ENCODE measurements around the gene PCDHGC3.

The PCDHGC3 gene

DNA sequence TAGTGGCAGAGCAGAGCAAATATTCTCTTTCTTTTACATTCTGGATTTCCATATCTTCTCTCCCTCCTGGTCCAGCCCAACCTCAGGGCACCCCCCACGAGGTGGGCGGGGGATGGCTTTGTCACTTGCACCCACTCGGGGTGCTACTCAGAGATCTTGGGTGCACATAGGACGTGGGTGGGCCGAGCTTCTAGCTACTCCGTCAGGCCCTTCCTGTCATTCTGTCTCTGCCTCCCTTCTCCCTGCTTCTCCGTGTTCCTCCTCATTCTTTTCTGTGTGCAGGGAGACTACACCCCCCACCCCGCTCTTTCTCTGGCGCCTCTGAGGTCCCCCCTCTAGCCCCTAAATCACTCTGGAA is 32.7 kb downstream of the PCDHGC3 start:
- Histone ChIP-seq H3K27me3 (ENCODE audit: control insufficient read depth, insufficient read depth, low read length, poor library complexity, severe bottlenecking) (no peaks in the 10 kb centered on the region), H3K4me3 (ENCODE audit: insufficient read depth, low read depth, low read length) (no peak overlapping the region), H3K9me3 (ENCODE audit: control insufficient read depth, low read length) (no peaks in the 10 kb centered on the region), H3K27ac (ENCODE audit: insufficient read depth, low read depth, low read length, poor library complexity, severe bottlenecking) (peak overlapping the region; percentile 80), H3K4me1 (ENCODE audit: control insufficient read depth, insufficient read depth, low read length) (peaks cover 36% of the 10 kb centered on the region), H3K36me3 (ENCODE audit: control insufficient read depth, insufficient read depth, low read length) (peaks cover 35% of the 10 kb centered on the region)
- 13 to 14% methylated on average over 9 of the region's 9 CpGs for WGBS, 2 experiments

DNA sequence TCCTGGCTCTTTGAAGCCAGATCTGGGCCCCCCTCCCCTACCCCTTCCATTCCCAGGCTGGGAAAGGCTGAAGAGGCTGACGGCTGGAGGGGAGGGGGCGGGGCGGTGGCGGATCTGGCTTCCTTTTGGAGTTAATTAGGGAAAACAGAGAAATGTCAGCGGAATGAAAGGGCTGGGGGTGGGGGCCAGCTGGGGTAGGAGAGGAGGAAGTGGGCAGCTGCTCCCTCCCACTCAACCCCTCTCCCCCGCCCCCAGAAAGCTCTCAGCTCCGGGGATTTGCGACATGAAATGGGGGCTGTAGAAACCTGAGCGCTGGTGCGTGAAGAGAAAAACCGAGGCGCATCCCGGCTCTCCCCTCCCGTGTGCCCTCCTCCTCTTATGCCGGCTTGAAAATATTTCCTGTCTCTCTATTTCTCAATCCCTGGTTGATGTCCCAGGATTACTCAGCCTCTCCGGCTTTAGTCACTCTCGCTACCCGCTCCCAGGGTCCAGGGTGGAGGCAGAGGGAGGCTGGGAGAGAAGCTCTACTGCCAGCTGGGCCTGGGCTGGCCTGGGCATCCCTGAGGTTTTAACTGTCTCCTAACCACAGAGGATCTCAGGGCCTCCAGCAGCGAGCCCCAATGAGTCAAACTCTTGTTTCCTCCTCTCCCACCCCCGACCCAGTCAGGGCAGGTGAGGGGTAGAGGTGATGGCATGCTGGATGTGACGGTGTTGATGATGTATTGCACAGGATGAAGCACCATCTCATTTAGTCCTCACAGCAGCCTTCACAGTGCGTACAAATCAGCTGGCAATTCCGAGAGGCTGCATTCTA is 33.2 kb downstream of the PCDHGC3 start:
- no peaks in the 10 kb centered on the region for H3K9me3 ChIP-seq (ENCODE audit: control insufficient read depth, low read length)
- peak overlapping the region; percentile 1 for H3K4me3 ChIP-seq (ENCODE audit: insufficient read depth, low read depth, low read length)
- no peaks in the 10 kb centered on the region for H3K27me3 ChIP-seq (ENCODE audit: control insufficient read depth, insufficient read depth, low read length, poor library complexity, severe bottlenecking)
- H3K4me1 ChIP-seq (ENCODE audit: control insufficient read depth, insufficient read depth, low read length) = peaks cover 37% of the 10 kb centered on the region
- peaks cover 35% of the 10 kb centered on the region for H3K36me3 ChIP-seq (ENCODE audit: control insufficient read depth, insufficient read depth, low read length)
- 16% methylated on average over 17 to 21 of the region's 23 CpGs for WGBS, 2 experiments
- peak overlapping the region; percentile 80 for H3K27ac ChIP-seq (ENCODE audit: insufficient read depth, low read depth, low read length, poor library complexity, severe bottlenecking)

DNA sequence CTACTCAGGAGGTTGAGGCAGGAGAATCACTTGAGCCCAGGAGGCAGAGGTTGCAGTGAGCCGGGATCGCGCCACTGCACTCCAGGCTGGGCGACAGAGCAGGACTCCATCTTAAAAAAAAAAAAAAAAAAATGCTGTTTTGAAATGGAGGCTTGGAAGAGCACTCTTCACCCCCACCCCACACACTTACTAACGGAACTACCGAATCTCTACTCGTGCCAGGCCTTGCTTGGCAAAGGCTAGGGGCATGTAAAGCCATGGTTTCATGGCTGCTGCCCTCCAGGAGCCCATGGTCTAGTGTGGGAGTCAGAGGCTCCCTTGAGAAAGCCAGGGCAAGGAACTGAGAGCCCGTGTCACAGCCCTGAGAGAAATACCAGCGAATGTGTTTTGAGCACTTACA is 34.4 kb downstream of the PCDHGC3 start:
- no peak overlapping the region for H3K4me3 ChIP-seq (ENCODE audit: insufficient read depth, low read depth, low read length)
- WGBS, 2 experiments = 94 to 96% methylated on average over 9 of the region's 9 CpGs
- H3K27ac ChIP-seq (ENCODE audit: insufficient read depth, low read depth, low read length, poor library complexity, severe bottlenecking) = no peak overlapping the region
- no peaks in the 10 kb centered on the region for H3K27me3 ChIP-seq (ENCODE audit: control insufficient read depth, insufficient read depth, low read length, poor library complexity, severe bottlenecking)
- H3K9me3 ChIP-seq (ENCODE audit: control insufficient read depth, low read length) = no peaks in the 10 kb centered on the region
- H3K4me1 ChIP-seq (ENCODE audit: control insufficient read depth, insufficient read depth, low read length) = peaks cover 49% of the 10 kb centered on the region
- peaks cover 31% of the 10 kb centered on the region for H3K36me3 ChIP-seq (ENCODE audit: control insufficient read depth, insufficient read depth, low read length)

DNA sequence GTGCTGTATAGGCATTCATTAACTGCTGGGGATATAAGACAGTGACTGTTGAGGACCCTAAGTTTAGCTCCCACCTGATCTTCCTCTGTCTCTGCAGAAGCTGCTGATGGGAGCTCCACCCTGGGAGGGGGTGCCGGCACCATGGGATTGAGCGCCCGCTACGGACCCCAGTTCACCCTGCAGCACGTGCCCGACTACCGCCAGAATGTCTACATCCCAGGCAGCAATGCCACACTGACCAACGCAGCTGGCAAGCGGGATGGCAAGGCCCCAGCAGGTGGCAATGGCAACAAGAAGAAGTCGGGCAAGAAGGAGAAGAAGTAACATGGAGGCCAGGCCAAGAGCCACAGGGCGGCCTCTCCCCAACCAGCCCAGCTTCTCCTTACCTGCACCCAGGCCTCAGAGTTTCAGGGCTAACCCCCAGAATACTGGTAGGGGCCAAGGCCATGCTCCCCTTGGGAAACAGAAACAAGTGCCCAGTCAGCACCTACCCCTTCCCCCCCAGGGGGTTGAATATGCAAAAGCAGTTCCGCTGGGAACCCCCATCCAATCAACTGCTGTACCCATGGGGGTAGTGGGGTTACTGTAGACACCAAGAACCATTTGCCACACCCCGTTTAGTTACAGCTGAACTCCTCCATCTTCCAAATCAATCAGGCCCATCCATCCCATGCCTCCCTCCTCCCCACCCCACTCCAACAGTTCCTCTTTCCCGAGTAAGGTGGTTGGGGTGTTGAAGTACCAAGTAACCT is 35.3 kb downstream of the PCDHGC3 start:
- Histone ChIP-seq H3K36me3 (ENCODE audit: control insufficient read depth, insufficient read depth, low read length) (peaks cover 28% of the 10 kb centered on the region), H3K9me3 (ENCODE audit: control insufficient read depth, low read length) (no peaks in the 10 kb centered on the region), H3K27ac (ENCODE audit: insufficient read depth, low read depth, low read length, poor library complexity, severe bottlenecking) (no peak overlapping the region), H3K4me1 (ENCODE audit: control insufficient read depth, insufficient read depth, low read length) (peaks cover 57% of the 10 kb centered on the region), H3K4me3 (ENCODE audit: insufficient read depth, low read depth, low read length) (no peak overlapping the region), H3K27me3 (ENCODE audit: control insufficient read depth, insufficient read depth, low read length, poor library complexity, severe bottlenecking) (no peaks in the 10 kb centered on the region)
- 92% methylated on average over 14 of the region's 14 CpGs for WGBS, 2 experiments

DNA sequence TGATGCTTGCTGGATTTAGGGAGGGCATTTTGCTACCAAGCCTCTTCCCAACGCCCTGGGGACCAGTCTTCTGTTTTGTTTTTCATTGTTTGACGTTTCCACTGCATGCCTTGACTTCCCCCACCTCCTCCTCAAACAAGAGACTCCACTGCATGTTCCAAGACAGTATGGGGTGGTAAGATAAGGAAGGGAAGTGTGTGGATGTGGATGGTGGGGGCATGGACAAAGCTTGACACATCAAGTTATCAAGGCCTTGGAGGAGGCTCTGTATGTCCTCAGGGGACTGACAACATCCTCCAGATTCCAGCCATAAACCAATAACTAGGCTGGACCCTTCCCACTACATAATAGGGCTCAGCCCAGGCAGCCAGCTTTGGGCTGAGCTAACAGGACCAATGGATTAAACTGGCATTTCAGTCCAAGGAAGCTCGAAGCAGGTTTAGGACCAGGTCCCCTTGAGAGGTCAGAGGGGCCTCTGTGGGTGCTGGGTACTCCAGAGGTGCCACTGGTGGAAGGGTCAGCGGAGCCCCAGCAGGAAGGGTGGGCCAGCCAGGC is 36.1 kb downstream of the PCDHGC3 start:
- H3K9me3 ChIP-seq (ENCODE audit: control insufficient read depth, low read length) = no peaks in the 10 kb centered on the region
- 88 to 94% methylated on average over 3 to 4 of the region's 4 CpGs for WGBS, 2 experiments
- peaks cover 62% of the 10 kb centered on the region for H3K4me1 ChIP-seq (ENCODE audit: control insufficient read depth, insufficient read depth, low read length)
- H3K27me3 ChIP-seq (ENCODE audit: control insufficient read depth, insufficient read depth, low read length, poor library complexity, severe bottlenecking) = no peaks in the 10 kb centered on the region
- peak overlapping the region; percentile 26 for H3K27ac ChIP-seq (ENCODE audit: insufficient read depth, low read depth, low read length, poor library complexity, severe bottlenecking)
- H3K4me3 ChIP-seq (ENCODE audit: insufficient read depth, low read depth, low read length) = peak overlapping the region; percentile 6
- peaks cover 28% of the 10 kb centered on the region for H3K36me3 ChIP-seq (ENCODE audit: control insufficient read depth, insufficient read depth, low read length)

DNA sequence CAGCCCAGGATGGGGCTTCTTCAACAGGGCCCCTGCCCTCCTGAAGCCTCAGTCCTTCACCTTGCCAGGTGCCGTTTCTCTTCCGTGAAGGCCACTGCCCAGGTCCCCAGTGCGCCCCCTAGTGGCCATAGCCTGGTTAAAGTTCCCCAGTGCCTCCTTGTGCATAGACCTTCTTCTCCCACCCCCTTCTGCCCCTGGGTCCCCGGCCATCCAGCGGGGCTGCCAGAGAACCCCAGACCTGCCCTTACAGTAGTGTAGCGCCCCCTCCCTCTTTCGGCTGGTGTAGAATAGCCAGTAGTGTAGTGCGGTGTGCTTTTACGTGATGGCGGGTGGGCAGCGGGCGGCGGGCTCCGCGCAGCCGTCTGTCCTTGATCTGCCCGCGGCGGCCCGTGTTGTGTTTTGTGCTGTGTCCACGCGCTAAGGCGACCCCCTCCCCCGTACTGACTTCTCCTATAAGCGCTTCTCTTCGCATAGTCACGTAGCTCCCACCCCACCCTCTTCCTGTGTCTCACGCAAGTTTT is 36.7 kb downstream of the PCDHGC3 start:
- 23 to 34% methylated on average over 27 to 28 of the region's 28 CpGs for WGBS, 2 experiments
- H3K36me3 ChIP-seq (ENCODE audit: control insufficient read depth, insufficient read depth, low read length) = peaks cover 28% of the 10 kb centered on the region

DNA sequence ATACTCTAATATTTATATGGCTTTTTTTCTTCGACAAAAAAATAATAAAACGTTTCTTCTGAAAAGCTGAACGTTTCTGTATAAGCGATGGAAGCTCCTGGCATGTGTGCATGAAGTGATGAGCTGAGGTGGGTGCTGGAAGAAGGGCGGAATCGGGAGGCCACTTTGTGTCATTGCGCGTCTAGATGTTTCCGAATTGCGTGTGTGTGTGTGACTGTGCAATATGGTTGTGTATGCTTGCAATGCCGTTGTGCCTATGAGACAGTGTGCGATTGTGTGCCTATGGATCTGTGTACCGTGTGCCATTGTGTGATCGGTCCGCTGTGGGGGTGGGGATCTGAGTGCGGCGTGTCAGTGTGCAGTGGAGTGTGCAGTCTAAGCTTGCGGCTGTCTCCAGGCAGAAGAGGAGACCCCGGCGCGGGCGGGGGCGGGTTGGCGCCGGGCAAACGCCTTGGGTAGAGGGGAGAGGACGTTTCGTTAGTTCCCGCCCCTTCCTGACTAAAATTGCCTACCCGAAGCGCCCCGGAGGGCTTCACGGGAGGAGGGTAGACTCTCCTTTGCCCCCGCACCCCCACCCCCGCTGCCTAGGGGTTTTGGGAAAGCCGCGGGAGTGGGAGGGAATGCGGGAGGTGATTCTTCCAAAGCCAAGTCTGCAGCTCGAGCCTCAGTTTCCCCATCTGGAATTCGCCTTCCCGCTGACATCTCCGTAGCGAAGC is 37.3 kb downstream of the PCDHGC3 start:
- H3K27me3 ChIP-seq (ENCODE audit: control insufficient read depth, insufficient read depth, low read length, poor library complexity, severe bottlenecking) = no peaks in the 10 kb centered on the region
- peak overlapping the region; percentile 45 for H3K4me3 ChIP-seq (ENCODE audit: insufficient read depth, low read depth, low read length)
- no peaks in the 10 kb centered on the region for H3K9me3 ChIP-seq (ENCODE audit: control insufficient read depth, low read length)
- H3K36me3 ChIP-seq (ENCODE audit: control insufficient read depth, insufficient read depth, low read length) = peaks cover 28% of the 10 kb centered on the region
- peaks cover 50% of the 10 kb centered on the region for H3K4me1 ChIP-seq (ENCODE audit: control insufficient read depth, insufficient read depth, low read length)
- 13 to 14% methylated on average over 42 to 43 of the region's 43 CpGs for WGBS, 2 experiments
- H3K27ac ChIP-seq (ENCODE audit: insufficient read depth, low read depth, low read length, poor library complexity, severe bottlenecking) = peak overlapping the region; percentile 98

More for the DNA sequence above, 36.7 kb downstream of the PCDHGC3 start:
- H3K4me1 ChIP-seq (ENCODE audit: control insufficient read depth, insufficient read depth, low read length) = peaks cover 56% of the 10 kb centered on the region
- peak overlapping the region; percentile 98 for H3K27ac ChIP-seq (ENCODE audit: insufficient read depth, low read depth, low read length, poor library complexity, severe bottlenecking)
- no peaks in the 10 kb centered on the region for H3K9me3 ChIP-seq (ENCODE audit: control insufficient read depth, low read length)
- H3K4me3 ChIP-seq (ENCODE audit: insufficient read depth, low read depth, low read length) = peak overlapping the region; percentile 45
- H3K27me3 ChIP-seq (ENCODE audit: control insufficient read depth, insufficient read depth, low read length, poor library complexity, severe bottlenecking) = no peaks in the 10 kb centered on the region

DNA sequence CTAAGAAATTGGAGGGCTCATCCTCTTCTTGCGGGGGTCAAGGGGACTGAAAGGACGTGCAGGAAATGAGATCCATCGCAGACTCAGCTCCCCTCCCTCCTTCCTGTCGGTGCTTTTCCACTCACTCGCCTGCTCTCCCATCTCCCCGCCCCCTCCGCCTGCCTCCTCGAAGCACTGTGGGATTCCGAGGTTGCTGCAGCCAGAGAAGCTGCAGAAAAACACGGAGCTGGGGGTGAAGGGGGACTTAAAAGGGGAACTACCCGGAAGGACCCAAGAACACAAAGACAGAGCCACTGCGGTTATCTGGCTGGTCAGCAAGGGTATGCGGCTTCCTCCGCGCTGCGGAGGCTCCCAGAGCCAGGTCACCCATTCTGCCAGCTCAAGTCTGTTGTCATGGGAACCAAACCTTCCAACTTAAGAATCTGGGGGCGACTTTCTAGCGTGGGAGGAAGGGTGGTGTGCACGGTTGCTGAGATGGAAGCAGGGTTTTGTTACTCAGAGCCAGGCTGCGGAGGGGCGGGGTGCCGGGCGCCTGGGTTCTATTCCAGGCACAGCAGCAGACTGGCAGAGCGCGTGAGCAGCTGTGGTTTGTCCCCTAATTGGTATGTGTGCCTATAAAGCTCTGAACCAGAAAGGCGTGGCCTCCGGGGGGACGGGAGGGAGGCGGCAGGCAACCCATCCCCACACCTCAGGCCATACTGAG is 38.0 kb downstream of the PCDHGC3 start:
- no peaks in the 10 kb centered on the region for H3K9me3 ChIP-seq (ENCODE audit: control insufficient read depth, low read length)
- H3K27ac ChIP-seq (ENCODE audit: insufficient read depth, low read depth, low read length, poor library complexity, severe bottlenecking) = peak overlapping the region; percentile 98
- no peaks in the 10 kb centered on the region for H3K27me3 ChIP-seq (ENCODE audit: control insufficient read depth, insufficient read depth, low read length, poor library complexity, severe bottlenecking)
- peaks cover 46% of the 10 kb centered on the region for H3K4me1 ChIP-seq (ENCODE audit: control insufficient read depth, insufficient read depth, low read length)
- peak overlapping the region; percentile 45 for H3K4me3 ChIP-seq (ENCODE audit: insufficient read depth, low read depth, low read length)
- WGBS, 2 experiments = 3% methylated on average over 29 of the region's 29 CpGs
- peaks cover 28% of the 10 kb centered on the region for H3K36me3 ChIP-seq (ENCODE audit: control insufficient read depth, insufficient read depth, low read length)

DNA sequence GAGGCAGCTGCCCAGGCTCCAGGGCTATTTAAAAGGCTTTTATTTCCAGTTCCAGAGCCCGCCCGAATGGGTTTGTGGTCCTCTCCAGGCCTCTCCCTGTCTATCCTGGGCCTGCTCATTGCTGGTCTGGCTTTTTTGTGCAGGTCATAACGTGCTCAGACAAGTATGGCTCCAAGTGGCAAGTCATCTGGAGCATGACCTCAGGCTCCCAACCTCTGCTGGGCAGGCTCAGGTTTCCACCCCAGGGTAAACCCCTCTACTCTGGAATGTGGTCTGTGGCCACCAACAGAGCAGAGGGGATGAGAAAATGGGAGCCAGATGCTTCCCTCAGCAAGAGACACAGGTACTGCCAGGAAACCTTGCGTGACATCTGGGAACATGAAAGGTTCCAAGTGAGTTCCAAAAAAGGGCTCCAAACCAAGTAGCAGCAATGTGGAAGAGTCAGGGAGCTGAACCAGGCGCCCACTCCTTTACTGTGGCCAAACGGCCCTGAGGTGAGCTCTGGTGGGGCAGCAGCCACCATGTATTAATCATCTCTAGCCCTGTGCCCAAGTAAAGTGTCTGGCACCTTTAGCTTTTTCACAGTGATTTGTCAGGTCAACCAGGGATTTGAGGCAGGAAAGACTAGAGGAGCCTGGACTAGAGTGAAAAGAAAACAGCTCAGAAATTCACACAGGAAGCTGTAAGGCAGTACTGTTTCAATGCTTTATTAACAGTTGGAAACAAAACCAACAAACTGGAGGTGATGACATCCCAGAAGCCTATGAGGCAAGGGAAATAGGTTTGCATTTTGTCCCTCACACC is 38.8 kb downstream of the PCDHGC3 start:
- H3K4me1 ChIP-seq (ENCODE audit: control insufficient read depth, insufficient read depth, low read length) = peaks cover 40% of the 10 kb centered on the region
- peak overlapping the region; percentile 11 for H3K4me3 ChIP-seq (ENCODE audit: insufficient read depth, low read depth, low read length)
- peaks cover 30% of the 10 kb centered on the region for H3K36me3 ChIP-seq (ENCODE audit: control insufficient read depth, insufficient read depth, low read length)
- 37 to 46% methylated on average over 6 of the region's 6 CpGs for WGBS, 2 experiments
- H3K27me3 ChIP-seq (ENCODE audit: control insufficient read depth, insufficient read depth, low read length, poor library complexity, severe bottlenecking) = no peaks in the 10 kb centered on the region
- H3K27ac ChIP-seq (ENCODE audit: insufficient read depth, low read depth, low read length, poor library complexity, severe bottlenecking) = peak overlapping the region; percentile 98
- no peaks in the 10 kb centered on the region for H3K9me3 ChIP-seq (ENCODE audit: control insufficient read depth, low read length)
